GM12878 (cell line): ENCODE data around the gene EXO5. TPM values are rescaled to one million over a fixed set of nuclear protein-coding genes. Genes with fewer than 3 reads are reported as not detected.
"Not testable (repeated sequence)": the region's sequence is repeated elsewhere in the genome, so short reads cannot be mapped to it uniquely, and the experiment has no call there.

ENCODE experiments used
- ATAC-seq: fragments of 200-7000 bp; cut with Tn5 transposase; 3 replicates; pipeline ENCODE4 v1.9.1; 2020; ENCODE audit warnings: mild to moderate bottlenecking, moderate library complexity
- BruUV-seq: library from RNA; stranded (reverse); fragments of 400-500 nt; replicated peaks from 2 replicates; lab custom pipeline; 2021; lab: Mats Ljungman, UMichigan
- CTCF ChIA-PET: fragments of 300-600 bp; sonication (Branson Sonifier 250); formaldehyde crosslinking; extraction: SDS; loops from one replicate; lab custom pipeline; 2021; ENCODE audit warnings: inconsistent platforms; lab: Yijun Ruan, JAX
- POLR2A ChIA-PET: fragments of 350-600 bp; formaldehyde crosslinking; extraction: SDS; loops from one replicate; lab custom pipeline; 2021; ENCODE audit warnings: inconsistent platforms; lab: Charles Lee
- RAD21 ChIA-PET: fragments of 300-600 bp; sonication (Branson Sonifier 250); formaldehyde crosslinking; loops from one replicate; lab custom pipeline; 2023; ENCODE audit warnings: antibody characterized with exemption; ENCODE audit not compliant: unreplicated experiment; lab: Charles Lee
- SMC1A ChIA-PET: fragments of 300-600 bp; sonication (Branson Sonifier 250); formaldehyde crosslinking; loops from one replicate; lab custom pipeline; 2023; ENCODE audit not compliant: unreplicated experiment, uncharacterized antibody; lab: Charles Lee
- DNase-seq: peaks from one replicate; pipeline ENCODE4 v3.0.0-alpha.2; 2011; ENCODE audit warnings: low read depth, low spot score
- FAIRE-seq: peaks from 3 replicates; lab custom pipeline; 2011; peaks lifted over from hg19 to GRCh38; lab: Jason Lieb, UNC
- H2AFZ ChIP-seq: 2 replicates; pipeline ENCODE4 v1.6.0; 2011; ENCODE audit warnings: low read depth, low read length, control low read depth; ENCODE audit not compliant: control insufficient read depth
- H3K27ac ChIP-seq: 2 replicates; pipeline ENCODE4 v1.5.1; 2011; ENCODE audit warnings: control low read depth; ENCODE audit not compliant: control insufficient read depth, insufficient read depth
- H3K27me3 ChIP-seq, 2 experiments: replicated peaks in 1 of 2; 2 replicates each; pipeline versions ENCODE4 v1.6.0 to v1.6.1; 2011; ENCODE audit warnings: low read length in 1 of 2; ENCODE audit not compliant: control insufficient read depth in 2 of 2, insufficient read depth in 2 of 2
- H3K36me3 ChIP-seq, 2 experiments: 2 replicates each; pipeline ENCODE4 v1.5.1; 2011; ENCODE audit warnings: low read length in 1 of 2; ENCODE audit not compliant: control insufficient read depth in 2 of 2, insufficient read depth in 2 of 2
- H3K4me1 ChIP-seq: 2 replicates; pipeline ENCODE4 v1.6.1; 2011; ENCODE audit warnings: mild to moderate bottlenecking, low read length, moderate library complexity, mixed read lengths; ENCODE audit not compliant: control insufficient read depth, insufficient read depth
- H3K4me2 ChIP-seq: 2 replicates; pipeline ENCODE4 v1.6.0; 2011; ENCODE audit warnings: control low read depth; ENCODE audit not compliant: control insufficient read depth, insufficient read depth
- H3K4me3 ChIP-seq: fragments of 200-600 bp; sonication (generic); 2 replicates; pipeline ENCODE4 v1.5.1; 2016
- H3K79me2 ChIP-seq: 2 replicates; pipeline ENCODE4 v1.6.0; 2011; ENCODE audit warnings: low read length; ENCODE audit not compliant: control insufficient read depth, insufficient read depth
- H3K9ac ChIP-seq: 2 replicates; pipeline ENCODE4 v1.8.0; 2011; ENCODE audit warnings: low read length, control low read depth, mixed read lengths; ENCODE audit not compliant: control insufficient read depth, insufficient read depth
- H3K9me3 ChIP-seq: replicated peaks from 3 replicates; pipeline ENCODE4 v1.5.1; 2011; ENCODE audit warnings: mild to moderate bottlenecking, low read length; ENCODE audit not compliant: control insufficient read depth, insufficient read depth
- H4K20me1 ChIP-seq: 2 replicates; pipeline ENCODE4 v1.6.0; 2011; ENCODE audit not compliant: control insufficient read depth, insufficient read depth
- CBX5 ChIP-seq: sonication (generic); IDR thresholded peaks from 2 replicates; pipeline ENCODE4 v1.6.1; 2016; ENCODE audit warnings: low read depth, moderate library complexity, mild to moderate bottlenecking, inconsistent platforms
- MXI1 ChIP-seq: fragments of 150-350 bp; IDR thresholded peaks from 2 replicates; pipeline ENCODE4 v1.6.1; 2011; ENCODE audit warnings: low read depth, mild to moderate bottlenecking, inconsistent platforms, low read length, improper control_type of control experiment
- WGBS: methylation state at CpG from one replicate; pipeline ENCODE4 v1.1.6; 2016; ENCODE audit warnings: low lambda C conversion rate; ENCODE audit not compliant: insufficient replicate concordance, insufficient coverage; ENCODE audit errors: missing lambda C conversion rate; 5-methylcytosine and 5-hydroxymethylcytosine counted together
- in situ Hi-C: fragments of 300-500 bp; cut with MboI; formaldehyde crosslinking; loops from 9 replicates; pipeline ENCODE4 v1.14.3; 2018; ENCODE audit warnings: mixed read lengths
- intact Hi-C: fragments of 100-400 bp; cut with micrococcal nuclease; formaldehyde crosslinking; loops from one replicate; pipeline ENCODE4 v1.14.2; 2022; ENCODE audit not compliant: unreplicated experiment
- polyA plus RNA-seq, 11 experiments: library from polyadenylated mRNA; depleted of rRNA in 4 of 11; unstranded in 6 of 11; stranded (reverse) in 5 of 11; fragments of >200 nt; fragmentation: Nextera tagmentation in 4 of 11; fragmentation: Illumina TruSeq in 1 of 11; extraction: Ambion mirVana in 4 of 11; extraction: Trizol in 1 of 11; gene quantifications; 1 replicate in 1 of 11; 2 replicates in 10 of 11; pipeline versions ENCODE4 v1.2.1 to v1.2.3, GENCODE V29; 2011 to 2016; ENCODE audit warnings: inconsistent platforms in 2 of 11, missing spikeins in 2 of 11, low read depth in 1 of 11
- total RNA-seq, 4 experiments: library from RNA; depleted of rRNA in 3 of 4; stranded (reverse); fragments of >200 nt in 3 of 4; fragmentation: Illumina TruSeq in 1 of 4; extraction: Trizol in 1 of 4; gene quantifications; 2 replicates each; pipeline versions ENCODE4 v1.2.1 to v1.2.3, GENCODE V29; 2013 to 2021

EXO5 gene
- total and polyA plus RNA-seq, 10 of the 15 experiments (the other 5 are each of a cell fraction or from before 2014, with no cell fraction given), result 2.1 to 10.1 (median 8.5) TPM

DNA sequence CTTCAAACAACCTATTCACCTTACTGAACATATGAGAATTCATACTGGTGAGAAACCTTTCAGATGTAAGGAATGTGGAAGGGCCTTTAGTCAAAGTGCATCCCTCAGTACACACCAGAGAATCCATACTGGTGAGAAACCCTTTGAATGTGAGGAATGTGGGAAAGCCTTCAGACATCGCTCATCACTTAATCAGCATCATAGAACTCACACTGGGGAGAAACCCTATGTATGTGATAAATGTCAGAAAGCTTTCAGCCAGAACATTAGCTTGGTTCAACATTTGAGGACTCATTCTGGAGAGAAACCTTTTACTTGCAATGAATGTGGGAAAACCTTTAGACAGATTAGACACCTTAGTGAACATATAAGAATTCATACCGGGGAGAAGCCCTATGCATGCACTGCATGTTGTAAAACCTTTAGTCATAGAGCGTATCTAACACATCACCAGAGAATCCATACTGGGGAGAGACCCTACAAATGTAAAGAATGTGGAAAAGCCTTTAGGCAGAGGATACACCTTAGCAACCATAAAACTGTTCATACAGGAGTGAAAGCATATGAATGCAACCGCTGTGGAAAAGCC lies 13.2 kb upstream of the EXO5 start:
- H2AFZ ChIP-seq, result no peak overlapping the region
- POLR2A ChIA-PET, result no interaction called here
- FAIRE-seq, result no peak
- TF ChIP-seq CBX5, result peak; percentile 89
- TF ChIP-seq MXI1, result no peak
- no peaks in the 10 kb centered on the region for H4K20me1 ChIP-seq
- no TSS peak for BruUV-seq
- RAD21 ChIA-PET, result no interaction called here
- no peaks in the 10 kb centered on the region for H3K27me3 ChIP-seq
- CTCF ChIA-PET, result no interaction called here
- SMC1A ChIA-PET, result no interaction called here
- intact Hi-C loops (loop anchor here (2.0 kb wide), 1 partner anchor 29 kb away; no protein-coding TSS in a partner anchor), in situ Hi-C loops (no loop called here)
- no peak for ATAC-seq
- no peak overlapping the region for H3K27ac ChIP-seq
- no peak overlapping the region for H3K4me3 ChIP-seq
- H3K79me2 ChIP-seq, result no peaks in the 10 kb centered on the region
- no peak for DNase-seq
- no peak overlapping the region for H3K4me2 ChIP-seq
- WGBS, result 99% methylated on average over 4 of the region's 4 CpGs
- no peaks in the 10 kb centered on the region for H3K4me1 ChIP-seq
- H3K9ac ChIP-seq, result no peak overlapping the region
- 0 out of 4 replicates have a peak, but pooled peaks cover 0 to 4% of the 10 kb centered on the region in 2 experiments for H3K36me3 ChIP-seq
- peaks cover 19% of the 10 kb centered on the region for H3K9me3 ChIP-seq

DNA sequence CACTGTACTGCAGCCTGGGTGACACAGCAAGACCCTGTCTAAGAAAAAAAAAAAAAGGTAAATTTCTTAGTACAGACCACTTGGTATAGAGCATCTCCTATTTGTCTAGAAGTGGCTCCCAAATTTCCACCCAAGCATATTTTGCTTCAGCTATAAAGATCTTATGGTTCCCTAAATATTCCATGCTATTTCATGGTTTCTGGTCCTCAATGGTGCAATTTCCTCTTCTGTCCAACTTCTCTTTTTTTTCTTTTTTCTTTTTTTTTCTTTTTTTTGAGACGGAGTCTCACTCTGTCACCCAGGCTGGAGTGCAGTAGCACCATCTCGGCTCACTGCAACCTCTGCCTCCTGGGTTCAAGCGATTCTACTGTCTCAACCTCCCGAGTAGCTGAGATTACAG lies 5.9 kb upstream of the EXO5 start:
- in situ Hi-C loops, H3K4me1 ChIP-seq, H3K4me2 ChIP-seq, RAD21 ChIA-PET, H3K27ac ChIP-seq, intact Hi-C loops, H3K79me2 ChIP-seq, H4K20me1 ChIP-seq, H3K36me3 ChIP-seq, DNase-seq, H3K27me3 ChIP-seq, FAIRE-seq, BruUV-seq, H3K9ac ChIP-seq, H2AFZ ChIP-seq, H3K4me3 ChIP-seq, ATAC-seq: not testable (repeated sequence)
- peaks cover 14% of the 10 kb centered on the region for H3K9me3 ChIP-seq
- 97% methylated on average over 3 of the region's 4 CpGs for WGBS
- POLR2A ChIA-PET, result interaction anchor here (0.6 kb wide), 1 partner anchor 15 kb away, joined by 4 read pairs; no protein-coding TSS in a partner anchor
- SMC1A ChIA-PET, result interaction anchor here (0.6 kb wide), 1 partner anchor 649 kb away, joined by 3 read pairs; no protein-coding TSS in a partner anchor
- CTCF ChIA-PET, result interaction anchor here (1.8 kb wide), 1 partner anchor 30 kb away, joined by 7 read pairs; the partner anchor contains the start of gene ZNF684
